SK-N-MC (cell line): ENCODE measurements around the gene ADAMTS4.

Experiments used
- EZH2 ChIP-seq: fragments of 200-600 bp; sonication (generic); IDR thresholded peaks from one replicate; pipeline ENCODE4 v1.6.1; 2017; ENCODE audit warnings: antibody characterized with exemption
- FOXP2 ChIP-seq: optimal IDR thresholded peaks from 2 replicates; pipeline ENCODE3; 2011; ENCODE audit warnings: mild to moderate bottlenecking, moderate library complexity; ENCODE audit not compliant: insufficient read depth; ENCODE audit errors: extremely low read length, control extremely low read depth
- POLR2AphosphoS5 ChIP-seq: IDR thresholded peaks from 2 replicates; pipeline ENCODE4 v1.6.1; 2012; ENCODE audit warnings: mild to moderate bottlenecking, low read depth, low read length, borderline replicate concordance

DNA sequence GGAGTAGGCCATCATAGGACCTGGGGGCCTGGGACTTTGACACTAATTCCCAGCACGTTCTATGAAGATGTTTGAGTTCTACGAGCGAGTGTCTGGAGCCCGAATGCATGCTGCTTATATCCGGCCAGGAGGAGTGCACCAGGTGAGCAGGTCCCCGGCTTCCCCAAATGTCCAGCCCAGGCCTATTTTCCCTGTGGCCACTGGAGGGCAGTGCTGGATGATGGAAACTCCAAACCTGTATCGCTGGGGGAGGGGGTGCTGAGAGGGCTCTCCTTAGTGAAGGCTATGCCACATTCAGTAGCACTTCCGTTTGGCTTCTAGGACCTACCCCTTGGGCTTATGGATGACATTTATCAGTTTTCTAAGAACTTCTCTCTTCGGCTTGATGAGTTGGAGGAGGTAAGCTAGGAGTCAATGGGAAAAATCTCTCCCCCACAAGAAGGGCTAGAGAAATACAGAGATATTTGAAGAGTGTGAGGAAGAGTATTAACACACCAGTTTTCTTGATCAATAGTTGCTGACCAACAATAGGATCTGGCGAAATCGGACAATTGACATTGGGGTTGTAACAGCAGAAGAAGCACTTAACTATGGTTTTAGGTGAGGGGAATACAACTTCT lies 11.0 kb upstream of the ADAMTS4 start:
- TF ChIP-seq EZH2 (no peak), POLR2AphosphoS5 (no peak), FOXP2 (no peak)
